ENCODE data around the gene HTR7.

HTR7 gene

GRCh38 chr10:90819911-90820310, 37.9 kb downstream of the HTR7 start:
- TF ChIP-seq EZH2 (IDR thresholded peaks at IDR 0.05; ENCODE audit: borderline replicate concordance, low read length) = no peak
- TF ChIP-seq CTCF (IDR thresholded peaks at IDR 0.05; ENCODE audit: low read length) = no peak
- Histone ChIP-seq H3K4me2 (ENCODE audit: low read length) (no peak overlapping the region), H3K9me2 (ENCODE audit: low read depth, low read length) (no peaks in the 10 kb centered on the region), H3K4me3 (ENCODE audit: low read depth, low read length, poor library complexity, severe bottlenecking) (no peak overlapping the region), H3K9me3 (ENCODE audit: low read length) (no peaks in the 10 kb centered on the region), H3K36me3 (ENCODE audit: insufficient read depth, low read length) (no peaks in the 10 kb centered on the region), H3F3A (ENCODE audit: insufficient read depth, low read length) (no peaks in the 10 kb centered on the region), H3K9ac (ENCODE audit: low read length) (no peak overlapping the region), H2AFZ (ENCODE audit: low read length) (no peak overlapping the region), H3K79me2 (ENCODE audit: insufficient read depth, low read length) (no peaks in the 10 kb centered on the region), H3K4me1 (ENCODE audit: insufficient read depth, low read length, severe bottlenecking) (no peaks in the 10 kb centered on the region), H3K27ac (ENCODE audit: low read depth, low read length, poor library complexity, severe bottlenecking) (no peak overlapping the region), H4K20me1 (ENCODE audit: insufficient read depth, low read length) (no peaks in the 10 kb centered on the region), H3K27me3 (ENCODE audit: insufficient read depth, low read length) (no peaks in the 10 kb centered on the region)

GRCh38 chr10:90818736-90819135, 39.1 kb downstream of the HTR7 start:
- no peaks in the 10 kb centered on the region for H3K27me3 ChIP-seq (ENCODE audit: insufficient read depth, low read length)
- no peaks in the 10 kb centered on the region for H3K36me3 ChIP-seq (ENCODE audit: insufficient read depth, low read length)
- no peaks in the 10 kb centered on the region for H3K4me1 ChIP-seq (ENCODE audit: insufficient read depth, low read length, severe bottlenecking)
- H3K27ac ChIP-seq (ENCODE audit: low read depth, low read length, poor library complexity, severe bottlenecking) = no peak overlapping the region
- no peaks in the 10 kb centered on the region for H3K9me3 ChIP-seq (ENCODE audit: low read length)
- H2AFZ ChIP-seq (ENCODE audit: low read length) = no peak overlapping the region
- no peak for TF ChIP-seq EZH2 (IDR thresholded peaks at IDR 0.05; ENCODE audit: borderline replicate concordance, low read length)
- TF ChIP-seq CTCF (IDR thresholded peaks at IDR 0.05; ENCODE audit: low read length) = no peak
- no peaks in the 10 kb centered on the region for H3K9me2 ChIP-seq (ENCODE audit: low read depth, low read length)
- no peaks in the 10 kb centered on the region for H3F3A ChIP-seq (ENCODE audit: insufficient read depth, low read length)
- H3K4me2 ChIP-seq (ENCODE audit: low read length) = no peak overlapping the region
- no peaks in the 10 kb centered on the region for H3K79me2 ChIP-seq (ENCODE audit: insufficient read depth, low read length)
- H3K4me3 ChIP-seq (ENCODE audit: low read depth, low read length, poor library complexity, severe bottlenecking) = no peak overlapping the region
- no peak overlapping the region for H3K9ac ChIP-seq (ENCODE audit: low read length)
- no peaks in the 10 kb centered on the region for H4K20me1 ChIP-seq (ENCODE audit: insufficient read depth, low read length)

DNA sequence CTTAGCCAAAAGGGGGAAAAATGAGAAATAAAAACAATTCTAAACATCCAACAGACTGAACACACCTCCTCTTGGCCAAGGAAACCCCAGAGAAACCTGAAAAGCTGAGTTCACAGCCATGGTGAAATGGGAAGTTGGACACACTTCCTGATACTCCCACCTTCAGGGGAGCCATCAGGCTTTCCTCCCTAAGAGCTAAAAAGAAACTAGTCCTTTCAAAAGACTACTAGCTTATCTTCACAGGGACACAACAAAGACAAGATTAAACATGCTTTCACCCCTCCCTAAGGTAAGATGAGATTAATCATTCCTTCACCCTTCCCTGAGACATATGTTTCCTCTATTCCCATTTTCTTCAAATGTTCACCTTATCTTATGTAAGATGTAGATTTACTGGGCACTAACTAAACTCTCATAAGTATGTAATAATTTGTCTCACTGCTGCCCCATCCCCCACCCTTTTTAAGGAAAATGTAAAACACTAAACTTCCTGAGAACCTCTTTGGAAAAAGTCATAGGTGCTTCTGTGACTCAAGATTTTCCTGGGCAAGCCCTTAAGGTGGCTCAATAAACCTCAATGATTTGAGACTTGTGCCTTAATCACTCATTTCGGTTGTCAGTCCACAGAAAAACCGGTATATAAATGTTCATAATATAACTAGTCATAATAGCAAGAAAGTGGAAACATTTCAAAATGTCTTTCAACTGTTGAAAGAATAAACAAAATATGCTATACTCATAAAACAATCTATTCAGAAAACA, 40.5 kb downstream of the HTR7 start:
- Histone ChIP-seq H3K4me2 (ENCODE audit: low read length) (no peak overlapping the region), H4K20me1 (ENCODE audit: insufficient read depth, low read length) (no peaks in the 10 kb centered on the region), H3K36me3 (ENCODE audit: insufficient read depth, low read length) (no peaks in the 10 kb centered on the region), H3K27me3 (ENCODE audit: insufficient read depth, low read length) (no peaks in the 10 kb centered on the region), H3K9me2 (ENCODE audit: low read depth, low read length) (no peaks in the 10 kb centered on the region), H3K4me1 (ENCODE audit: insufficient read depth, low read length, severe bottlenecking) (no peaks in the 10 kb centered on the region), H3K4me3 (ENCODE audit: low read depth, low read length, poor library complexity, severe bottlenecking) (no peak overlapping the region), H3F3A (ENCODE audit: insufficient read depth, low read length) (no peaks in the 10 kb centered on the region), H3K79me2 (ENCODE audit: insufficient read depth, low read length) (no peaks in the 10 kb centered on the region), H3K9me3 (ENCODE audit: low read length) (no peaks in the 10 kb centered on the region), H2AFZ (ENCODE audit: low read length) (no peak overlapping the region), H3K27ac (ENCODE audit: low read depth, low read length, poor library complexity, severe bottlenecking) (no peak overlapping the region), H3K9ac (ENCODE audit: low read length) (no peak overlapping the region)
- TF ChIP-seq CTCF (IDR thresholded peaks at IDR 0.05; ENCODE audit: low read length) (no peak), EZH2 (IDR thresholded peaks at IDR 0.05; ENCODE audit: borderline replicate concordance, low read length) (no peak)

Measured in OCI-LY1 (cell line).